Measurements from ENCODE around the gene CRTC1.
"Not testable (repeated sequence)": the region's sequence is repeated elsewhere in the genome, so short reads cannot be mapped to it uniquely, and the experiment has no call there.

CRTC1 gene

DNA sequence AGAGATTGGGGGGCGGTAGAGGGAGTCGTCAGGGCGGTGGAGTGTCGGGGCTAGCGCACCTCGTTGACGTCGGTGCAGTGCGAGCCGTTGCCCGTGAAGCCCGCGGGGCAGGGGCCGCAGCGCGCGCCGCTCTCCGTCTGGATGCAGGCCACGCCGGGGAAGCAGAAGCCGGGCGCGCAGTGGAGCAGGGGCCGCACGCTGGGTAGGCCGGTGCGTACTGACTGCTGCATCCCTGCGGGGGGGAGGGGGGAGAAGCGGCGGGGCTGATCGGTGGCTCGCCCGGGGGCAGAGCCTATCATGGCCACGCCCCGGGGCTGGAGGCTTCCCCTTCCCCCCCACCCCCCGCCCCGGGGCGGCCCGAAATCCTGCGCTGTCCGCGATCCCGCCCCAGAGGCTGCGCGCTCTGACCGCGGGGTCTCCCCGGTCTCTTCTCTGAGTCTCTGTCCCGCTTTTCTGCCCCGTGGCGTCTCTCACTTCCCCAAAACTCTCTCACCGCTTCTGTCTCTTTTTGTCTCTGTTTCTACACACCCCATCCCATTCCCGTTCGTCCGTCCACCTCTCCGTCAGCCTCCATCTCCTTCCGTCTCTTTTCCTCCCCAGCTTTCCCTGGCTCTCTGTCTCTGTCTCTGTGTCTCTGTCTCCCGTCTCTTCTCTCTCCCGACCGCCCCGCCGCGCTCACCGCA, 106.5 kb downstream of the CRTC1 start:
- no peak for DNase-seq

- DNase-seq, result no peak
These were observed 107.3 kb downstream of the CRTC1 start, which contains the start of gene COMP for GRCh38 chr19:18790566-18791314. Gene COMP (minus strand): TSS chr19:18791305. CDS start chr19:18791269, 36 bp downstream.

GRCh38 chr19:18791315-18791678, 107.8 kb downstream of the CRTC1 start:
- no peak for DNase-seq

- DNase-seq, result no peak
These were observed 109.2 kb downstream of the CRTC1 start for GRCh38 chr19:18792661-18793060.

- no peak for DNase-seq
These were observed 109.9 kb downstream of the CRTC1 start for GRCh38 chr19:18793144-18794028.

- DNase-seq, result no peak
These were observed 110.5 kb downstream of the CRTC1 start for GRCh38 chr19:18794029-18794313.

- no peak for DNase-seq
These were observed 111.2 kb downstream of the CRTC1 start for GRCh38 chr19:18794692-18795091.

DNA sequence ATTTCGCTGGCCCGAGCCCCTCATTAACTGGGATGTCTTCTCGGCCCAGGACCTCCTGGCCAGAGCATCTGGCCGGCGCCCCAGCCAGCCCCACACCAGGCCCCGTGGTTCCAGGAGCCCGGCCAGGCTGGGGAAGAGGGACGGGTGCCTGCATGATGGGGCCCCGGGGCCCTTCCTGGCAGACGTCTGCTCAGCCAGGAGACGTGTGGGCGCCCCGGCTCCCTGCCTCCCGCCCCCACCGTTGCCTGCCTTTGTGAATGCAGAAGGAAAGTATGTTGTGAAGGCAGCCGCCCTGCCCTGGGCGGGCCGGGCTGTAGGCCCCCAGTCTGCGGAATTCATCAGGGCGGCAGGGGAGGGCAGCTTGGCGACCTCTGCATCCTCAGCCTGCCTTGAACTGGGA, 112.1 kb downstream of the CRTC1 start:
- DNase-seq, result no peak

- DNase-seq, result no peak
These were observed 112.8 kb downstream of the CRTC1 start for GRCh38 chr19:18796239-18796638.

DNA sequence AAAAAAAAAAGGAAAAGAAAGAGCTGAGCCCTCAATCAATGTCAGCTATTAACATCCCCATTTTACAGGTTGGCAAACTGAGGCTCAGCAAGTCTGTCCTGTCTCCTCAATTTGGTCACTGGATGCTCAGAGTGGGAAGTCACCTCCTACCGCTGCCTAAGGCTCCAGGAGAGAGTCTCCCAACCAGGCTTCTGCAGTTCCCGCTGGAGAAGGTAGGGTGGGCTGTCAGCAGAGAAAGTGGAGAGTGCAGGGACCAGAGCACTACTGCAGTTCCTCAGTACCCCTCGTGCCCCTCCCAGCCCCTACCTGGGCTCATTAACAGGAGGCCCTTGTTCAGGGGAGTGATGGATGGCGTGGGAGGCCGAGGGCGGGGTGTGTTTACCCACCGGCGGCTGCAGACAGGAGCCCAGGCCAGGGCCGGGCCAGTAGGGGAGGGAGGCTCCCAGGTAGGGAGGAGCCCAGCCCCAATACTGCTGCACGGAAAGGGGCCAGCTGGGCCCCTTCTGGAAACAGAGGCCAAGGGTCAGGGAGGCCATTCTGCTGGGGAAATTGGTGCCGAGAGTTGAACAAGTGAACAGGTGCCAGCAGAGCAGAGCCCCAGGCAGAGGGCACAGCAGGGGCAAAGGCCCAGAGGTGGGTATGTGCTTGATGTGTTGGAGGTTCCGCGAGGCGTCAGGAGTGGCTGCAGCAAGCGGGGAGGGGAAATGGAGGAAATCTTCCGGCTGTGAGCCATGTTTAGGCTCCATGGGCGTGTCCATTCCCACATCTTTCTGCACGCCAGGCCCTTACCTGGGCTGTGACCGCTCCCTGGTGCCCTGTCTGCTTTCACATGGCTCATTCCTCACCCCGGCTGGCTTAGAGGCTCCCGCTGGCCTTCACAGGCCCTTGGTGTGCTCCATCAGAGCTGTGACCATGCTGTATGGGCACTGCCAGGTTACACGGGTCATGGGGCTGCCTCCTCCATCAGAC, 115.2 kb downstream of the CRTC1 start:
- DNase-seq, result no peak

- DNase-seq, result no peak
These were observed 116.0 kb downstream of the CRTC1 start for GRCh38 chr19:18799389-18799970.

DNA sequence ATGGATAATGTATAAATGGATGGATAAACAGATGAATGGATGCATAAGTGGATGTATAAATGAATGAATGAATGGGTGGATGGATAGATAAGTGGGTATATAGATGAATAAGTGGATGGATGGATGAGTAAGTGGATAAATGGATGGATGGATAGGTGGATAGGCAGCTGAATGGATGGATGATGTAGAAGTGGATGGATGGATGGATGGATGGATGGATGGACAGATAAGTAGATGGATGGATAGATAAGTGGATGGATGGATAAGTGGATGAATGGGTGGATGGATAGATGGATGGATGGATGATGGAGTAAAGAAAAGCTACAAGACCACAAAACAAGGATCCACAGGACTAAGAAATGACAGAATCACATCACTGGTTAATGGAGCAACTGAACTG, 116.6 kb downstream of the CRTC1 start:
- no peak for DNase-seq

DNA sequence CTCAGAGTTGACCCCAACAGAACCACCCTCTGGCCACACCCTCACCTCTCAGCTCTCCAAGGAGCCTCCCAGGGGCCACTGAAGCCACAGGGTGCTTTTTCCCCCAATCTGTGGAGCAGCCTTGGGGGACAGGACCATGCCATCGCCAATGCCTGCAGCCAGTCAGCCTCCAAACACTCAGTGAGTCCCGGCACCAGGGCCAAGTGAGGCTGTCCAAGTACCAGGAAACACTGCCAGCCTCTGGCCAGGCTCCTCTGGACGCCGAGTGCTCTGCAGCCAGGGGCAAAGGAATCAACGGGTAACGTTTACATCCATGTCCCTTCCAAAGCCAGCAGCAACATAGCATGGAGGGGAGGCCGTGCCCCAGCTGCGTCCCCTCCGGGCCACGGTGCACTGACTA, 117.2 kb downstream of the CRTC1 start:
- DNase-seq, result no peak

- DNase-seq, result no peak
These were observed 118.9 kb downstream of the CRTC1 start for GRCh38 chr19:18802354-18802753.

DNA sequence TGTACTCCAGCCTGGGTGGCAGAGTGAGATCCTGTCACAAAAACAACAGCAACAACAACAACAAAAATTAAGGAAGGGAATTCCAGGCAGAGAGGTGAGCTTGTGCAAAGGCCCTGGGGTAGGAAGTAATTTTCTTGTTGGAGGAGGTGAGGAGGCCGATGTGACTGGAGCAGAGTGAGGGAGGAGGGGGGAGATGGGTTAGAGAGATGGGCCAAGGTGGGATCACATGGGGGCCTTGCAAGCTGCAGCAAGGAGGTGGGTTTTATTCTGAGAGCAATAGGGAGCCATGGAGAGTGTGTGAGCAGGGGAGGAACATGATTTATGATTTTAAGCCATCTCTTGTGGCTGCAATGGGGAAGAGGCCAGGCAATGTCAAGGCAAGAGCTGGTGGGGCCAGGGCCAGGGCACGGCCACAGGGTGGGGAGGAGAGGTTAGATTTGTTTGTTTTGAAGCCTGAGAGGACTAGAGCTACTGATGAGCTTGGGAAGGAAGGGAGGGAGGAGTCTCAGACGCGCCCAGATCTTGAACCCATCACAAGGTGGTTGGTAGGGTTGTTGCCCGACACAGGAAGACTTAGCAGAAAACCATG, 120.2 kb downstream of the CRTC1 start:
- no peak for DNase-seq

GRCh38 chr19:18804139-18804601, 120.7 kb downstream of the CRTC1 start:
- DNase-seq, result no peak

GRCh38 chr19:18804643-18805042, 121.2 kb downstream of the CRTC1 start:
- no peak for DNase-seq

GRCh38 chr19:18807861-18808331, 124.4 kb downstream of the CRTC1 start:
- DNase-seq, result no peak

- DNase-seq, result no peak
These were observed 125.8 kb downstream of the CRTC1 start for GRCh38 chr19:18809149-18809868.

DNA sequence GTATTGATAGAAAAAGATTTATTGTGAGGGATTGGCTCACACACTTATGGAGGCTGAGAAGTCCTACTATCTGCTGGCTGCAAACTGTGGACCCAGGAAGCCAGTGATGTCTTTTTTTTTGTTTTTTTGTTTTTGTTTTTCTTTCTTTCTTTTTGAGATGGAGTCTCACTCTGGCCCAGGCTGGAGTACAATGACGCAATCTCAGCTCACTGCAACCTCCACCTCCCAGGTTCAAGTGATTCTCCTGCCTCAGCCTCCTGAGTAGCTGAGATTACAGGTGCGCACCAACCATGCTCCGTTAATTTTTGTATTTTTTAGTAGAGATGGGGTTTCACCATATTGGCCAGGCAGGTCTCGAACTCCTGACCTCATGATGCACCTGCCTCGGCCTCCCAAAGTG, 128.2 kb downstream of the CRTC1 start:
- not testable (repeated sequence) for DNase-seq

- DNase-seq, result no peak
These were observed 130.6 kb downstream of the CRTC1 start for GRCh38 chr19:18814063-18814462.
